NT2/D1 (cell line): ENCODE results near the gene BTF3L4.

Source experiments
- SUZ12 ChIP-seq: IDR thresholded peaks from 2 replicates; pipeline ENCODE4 v1.6.1; 2011; ENCODE audit not compliant: insufficient read length, insufficient read depth; ENCODE audit errors: extremely low read depth
- YY1 ChIP-seq: IDR thresholded peaks from 2 replicates; pipeline ENCODE4 v1.6.1; 2011; ENCODE audit not compliant: insufficient read length, insufficient read depth
- ZNF274 ChIP-seq: IDR thresholded peaks from 2 replicates; pipeline ENCODE4 v1.6.1; 2011; ENCODE audit warnings: mild to moderate bottlenecking, low read depth, low read length

- no peak for TF ChIP-seq ZNF274
- no peak for TF ChIP-seq YY1
- TF ChIP-seq SUZ12, result no peak
Observed at GRCh38 chr1:52037402-52037814, 18.7 kb upstream of the BTF3L4 start.
